ENCODE measurements around the gene KCNK10.

KCNK10 gene

DNA sequence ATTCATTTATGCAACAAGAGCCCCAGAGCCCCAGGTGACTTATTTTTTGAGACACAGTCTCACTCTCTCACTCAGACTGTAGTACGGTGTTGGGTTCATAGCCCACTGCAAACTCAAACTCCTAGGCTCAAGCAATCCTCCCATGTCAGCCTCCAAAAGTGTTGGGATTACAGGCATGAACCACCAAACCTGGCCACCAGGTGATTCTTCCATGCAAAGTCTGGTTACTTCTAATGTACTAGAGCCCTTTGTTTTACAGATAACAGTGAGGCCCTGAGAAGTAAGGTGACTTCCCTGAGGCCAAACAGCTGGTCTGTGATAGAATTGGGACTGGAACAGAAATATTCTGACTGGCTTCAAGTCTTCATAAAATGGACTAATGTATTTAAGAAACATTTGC lies 10.0 kb upstream of the KCNK10 start:
- no peaks in the 10 kb centered on the region for H3K9me2 ChIP-seq (ENCODE audit: low read depth, low read length)
- no peak overlapping the region for H2AFZ ChIP-seq (ENCODE audit: low read length)
- no peak overlapping the region for H3K4me2 ChIP-seq (ENCODE audit: low read length)
- no peaks in the 10 kb centered on the region for H3K9me3 ChIP-seq (ENCODE audit: low read length)
- TF ChIP-seq EZH2 (IDR thresholded peaks at IDR 0.05; ENCODE audit: borderline replicate concordance, low read length), result no peak
- TF ChIP-seq, protein P1, sequence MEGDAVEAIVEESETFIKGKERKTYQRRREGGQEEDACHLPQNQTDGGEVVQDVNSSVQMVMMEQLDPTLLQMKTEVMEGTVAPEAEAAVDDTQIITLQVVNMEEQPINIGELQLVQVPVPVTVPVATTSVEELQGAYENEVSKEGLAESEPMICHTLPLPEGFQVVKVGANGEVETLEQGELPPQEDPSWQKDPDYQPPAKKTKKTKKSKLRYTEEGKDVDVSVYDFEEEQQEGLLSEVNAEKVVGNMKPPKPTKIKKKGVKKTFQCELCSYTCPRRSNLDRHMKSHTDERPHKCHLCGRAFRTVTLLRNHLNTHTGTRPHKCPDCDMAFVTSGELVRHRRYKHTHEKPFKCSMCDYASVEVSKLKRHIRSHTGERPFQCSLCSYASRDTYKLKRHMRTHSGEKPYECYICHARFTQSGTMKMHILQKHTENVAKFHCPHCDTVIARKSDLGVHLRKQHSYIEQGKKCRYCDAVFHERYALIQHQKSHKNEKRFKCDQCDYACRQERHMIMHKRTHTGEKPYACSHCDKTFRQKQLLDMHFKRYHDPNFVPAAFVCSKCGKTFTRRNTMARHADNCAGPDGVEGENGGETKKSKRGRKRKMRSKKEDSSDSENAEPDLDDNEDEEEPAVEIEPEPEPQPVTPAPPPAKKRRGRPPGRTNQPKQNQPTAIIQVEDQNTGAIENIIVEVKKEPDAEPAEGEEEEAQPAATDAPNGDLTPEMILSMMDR (IDR thresholded peaks at IDR 0.05; ENCODE audit: low read length), result no peak
- no peaks in the 10 kb centered on the region for H3K79me2 ChIP-seq (ENCODE audit: insufficient read depth, low read length)
- no peaks in the 10 kb centered on the region for H3F3A ChIP-seq (ENCODE audit: insufficient read depth, low read length)
- H3K4me1 ChIP-seq (ENCODE audit: insufficient read depth, low read length, severe bottlenecking), result no peaks in the 10 kb centered on the region
- no peaks in the 10 kb centered on the region for H4K20me1 ChIP-seq (ENCODE audit: insufficient read depth, low read length)
- no peaks in the 10 kb centered on the region for H3K27me3 ChIP-seq (ENCODE audit: insufficient read depth, low read length)
- no peak overlapping the region for H3K27ac ChIP-seq (ENCODE audit: low read depth, low read length, poor library complexity, severe bottlenecking)
- no peak overlapping the region for H3K4me3 ChIP-seq (ENCODE audit: low read depth, low read length, poor library complexity, severe bottlenecking)
- H3K36me3 ChIP-seq (ENCODE audit: insufficient read depth, low read length), result no peaks in the 10 kb centered on the region
- no peak overlapping the region for H3K9ac ChIP-seq (ENCODE audit: low read length)

DNA sequence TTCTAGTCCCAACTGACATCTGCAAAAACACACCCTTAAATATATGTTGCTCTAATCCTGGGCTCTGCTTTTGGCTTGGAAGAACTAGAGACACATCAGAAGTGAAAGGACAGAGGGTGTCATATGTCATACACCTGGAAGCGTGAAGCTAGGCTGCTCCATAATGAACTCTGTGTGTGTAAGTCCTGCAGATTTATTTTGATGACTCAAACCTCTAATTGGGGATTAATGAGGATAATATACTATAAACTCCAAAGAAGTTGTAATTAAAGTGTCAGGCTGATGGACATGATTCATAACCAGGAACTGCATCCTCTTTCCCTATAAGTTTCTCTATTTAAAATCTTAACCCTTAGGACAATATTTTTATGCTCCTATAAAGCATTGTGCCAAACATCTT lies 4.4 kb upstream of the KCNK10 start:
- no peaks in the 10 kb centered on the region for H3K36me3 ChIP-seq (ENCODE audit: insufficient read depth, low read length)
- no peaks in the 10 kb centered on the region; the same call in 1 of the 2 replicates for H3K27me3 ChIP-seq (ENCODE audit: insufficient read depth, low read length)
- H3K4me1 ChIP-seq (ENCODE audit: insufficient read depth, low read length, severe bottlenecking), result peaks cover 7% of the 10 kb centered on the region
- no peaks in the 10 kb centered on the region for H3K79me2 ChIP-seq (ENCODE audit: insufficient read depth, low read length)
- H3K27ac ChIP-seq (ENCODE audit: low read depth, low read length, poor library complexity, severe bottlenecking), result no peak overlapping the region
- H3F3A ChIP-seq (ENCODE audit: insufficient read depth, low read length), result no peaks in the 10 kb centered on the region
- H3K4me3 ChIP-seq (ENCODE audit: low read depth, low read length, poor library complexity, severe bottlenecking), result no peak overlapping the region
- no peaks in the 10 kb centered on the region for H4K20me1 ChIP-seq (ENCODE audit: insufficient read depth, low read length)
- H2AFZ ChIP-seq (ENCODE audit: low read length), result no peak overlapping the region
- no peaks in the 10 kb centered on the region for H3K9me2 ChIP-seq (ENCODE audit: low read depth, low read length)
- H3K9ac ChIP-seq (ENCODE audit: low read length), result no peak overlapping the region
- no peak overlapping the region for H3K4me2 ChIP-seq (ENCODE audit: low read length)
- TF ChIP-seq, protein P1 (IDR thresholded peaks at IDR 0.05; ENCODE audit: low read length), result no peak
- no peak for TF ChIP-seq EZH2 (IDR thresholded peaks at IDR 0.05; ENCODE audit: borderline replicate concordance, low read length)
- no peaks in the 10 kb centered on the region for H3K9me3 ChIP-seq (ENCODE audit: low read length)

DNA sequence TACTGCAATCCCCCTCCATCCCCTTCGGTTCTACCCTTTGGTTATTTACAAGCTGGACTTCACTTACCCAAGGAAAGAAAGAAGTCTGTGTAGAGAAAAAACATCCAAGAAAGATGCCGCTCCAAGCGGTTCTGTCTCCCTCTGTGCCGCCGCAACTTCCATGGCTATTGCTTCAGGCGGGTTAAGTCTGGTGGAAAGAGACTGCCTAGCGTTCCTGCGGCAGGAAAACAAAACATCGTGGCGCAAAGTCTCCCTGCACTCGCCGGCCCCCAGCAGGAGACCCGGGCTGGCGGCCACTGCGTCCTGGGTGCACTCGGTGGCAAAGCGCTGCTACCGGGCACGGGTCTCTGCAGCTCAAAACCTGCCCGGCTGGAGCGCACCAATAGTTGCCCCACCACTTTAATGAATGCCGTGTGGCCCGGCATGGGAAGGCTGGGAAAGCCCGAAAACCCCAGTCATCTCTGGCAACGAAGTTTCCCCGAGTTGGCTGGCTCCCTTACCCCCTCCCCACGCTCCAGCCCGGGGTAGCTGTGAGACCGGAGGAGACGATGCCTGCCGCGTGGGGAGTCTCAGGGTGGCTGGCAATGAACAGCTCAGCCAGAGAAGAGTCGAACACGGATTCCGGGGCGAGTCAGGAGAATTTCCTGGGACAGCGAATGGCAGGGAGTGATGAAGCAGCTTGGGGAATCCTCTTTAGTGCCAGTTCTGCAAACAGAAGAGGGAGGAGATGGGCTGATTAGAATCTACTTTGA lies 3.5 kb upstream of the KCNK10 start:
- H3K4me3 ChIP-seq (ENCODE audit: low read depth, low read length, poor library complexity, severe bottlenecking), result no peak overlapping the region
- no peaks in the 10 kb centered on the region for H3K79me2 ChIP-seq (ENCODE audit: insufficient read depth, low read length)
- H3K9me3 ChIP-seq (ENCODE audit: low read length), result no peaks in the 10 kb centered on the region
- no peaks in the 10 kb centered on the region for H3K36me3 ChIP-seq (ENCODE audit: insufficient read depth, low read length)
- H2AFZ ChIP-seq (ENCODE audit: low read length), result no peak overlapping the region
- TF ChIP-seq, protein P1 (IDR thresholded peaks at IDR 0.05; ENCODE audit: low read length), result no peak
- no peak for TF ChIP-seq EZH2 (IDR thresholded peaks at IDR 0.05; ENCODE audit: borderline replicate concordance, low read length)
- H3K4me2 ChIP-seq (ENCODE audit: low read length), result no peak overlapping the region
- H3F3A ChIP-seq (ENCODE audit: insufficient read depth, low read length), result no peaks in the 10 kb centered on the region
- H4K20me1 ChIP-seq (ENCODE audit: insufficient read depth, low read length), result no peaks in the 10 kb centered on the region
- no peak overlapping the region for H3K9ac ChIP-seq (ENCODE audit: low read length)
- no peaks in the 10 kb centered on the region for H3K9me2 ChIP-seq (ENCODE audit: low read depth, low read length)
- peaks cover 7% of the 10 kb centered on the region for H3K4me1 ChIP-seq (ENCODE audit: insufficient read depth, low read length, severe bottlenecking)
- no peaks in the 10 kb centered on the region; the same call in 1 of the 2 replicates for H3K27me3 ChIP-seq (ENCODE audit: insufficient read depth, low read length)
- no peak overlapping the region for H3K27ac ChIP-seq (ENCODE audit: low read depth, low read length, poor library complexity, severe bottlenecking)

Measured in OCI-LY1 (cell line).